Neuron (in vitro differentiated cells): ENCODE data around the gene STXBP5L.
"Not testable (repeated sequence)": the region's sequence is repeated elsewhere in the genome, so short reads cannot be mapped to it uniquely, and the experiment has no call there.

ENCODE experiments used
- H2AFZ ChIP-seq: one replicate; pipeline ENCODE4 v1.6.1; 2013; ENCODE audit warnings: low read depth, mild to moderate bottlenecking, inconsistent platforms, low read length, moderate library complexity
- H3K27me3 ChIP-seq: one replicate; pipeline ENCODE4 v1.6.1; 2013; ENCODE audit warnings: low read length; ENCODE audit not compliant: insufficient read depth
- H3K36me3 ChIP-seq: one replicate; pipeline ENCODE4 v1.6.1; 2013; ENCODE audit warnings: low read length; ENCODE audit not compliant: insufficient read depth
- H3K4me1 ChIP-seq: one replicate; pipeline ENCODE4 v1.6.1; 2013; ENCODE audit warnings: low read length; ENCODE audit not compliant: insufficient read depth
- H3K4me3 ChIP-seq: 2 replicates; pipeline ENCODE4 v1.5.1; 2013; ENCODE audit warnings: mild to moderate bottlenecking, low read length, moderate library complexity
- H3K9me3 ChIP-seq: one replicate; pipeline ENCODE4 v1.6.1; 2013; ENCODE audit warnings: low read length

The STXBP5L gene

DNA sequence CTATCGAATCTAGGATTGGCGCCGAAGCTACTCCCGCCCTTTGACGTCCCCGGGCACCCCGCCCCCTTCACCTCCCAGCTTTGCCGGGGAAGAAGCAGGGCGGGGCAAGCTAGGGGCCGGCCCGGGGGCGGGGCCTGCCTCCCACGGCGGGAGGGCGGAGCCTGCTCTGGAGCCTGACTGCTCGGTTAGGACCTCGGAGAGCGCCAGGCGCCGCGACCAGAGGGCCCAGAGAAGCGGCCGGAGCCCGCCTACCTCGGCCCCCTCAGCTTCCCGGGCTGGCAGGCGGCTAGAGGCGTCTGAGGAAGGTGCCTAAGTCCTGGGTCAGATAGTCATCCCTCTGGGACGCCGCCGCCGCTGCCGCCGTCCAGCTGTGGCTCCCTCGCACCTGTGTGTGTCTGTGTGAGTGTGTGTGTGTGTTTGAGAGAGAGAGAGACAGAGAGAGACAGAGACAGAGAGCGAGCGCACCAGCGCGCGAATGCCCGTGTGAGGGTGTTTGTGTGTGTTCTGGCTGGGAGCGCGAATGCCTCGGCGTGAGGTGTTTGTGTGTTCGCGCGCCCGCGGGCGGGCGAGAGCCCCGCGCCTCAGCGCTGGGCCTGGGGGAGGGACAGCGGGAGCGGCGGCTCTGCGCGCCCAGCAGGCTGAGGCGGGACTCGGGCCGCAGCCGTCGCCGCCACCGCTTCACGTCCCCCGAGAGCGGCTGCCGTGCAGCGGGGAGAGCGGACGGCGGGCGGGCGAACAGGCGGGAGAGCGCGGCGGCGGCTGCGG lies at the start of gene STXBP5L:
Gene STXBP5L, plus strand, starts transcription at position 176 of the 765 bp plus-strand sequence. CDS start 1,374 bp downstream, outside the sequence.
- H3K36me3 ChIP-seq = no peaks in the 10 kb centered on the region
- no peaks in the 10 kb centered on the region for H3K27me3 ChIP-seq
- peaks cover 14% of the 10 kb centered on the region for H3K4me1 ChIP-seq
- peak within 1 kb of the TSS; percentile 95 for H3K4me3 ChIP-seq
- no peaks in the 10 kb centered on the region for H3K9me3 ChIP-seq
- peak within 1 kb of the TSS; percentile 100 for H2AFZ ChIP-seq

GRCh38 chr3:120858521-120858920 lies 49.5 kb upstream of the STXBP5L start:
- H3K4me1 ChIP-seq = no peaks in the 10 kb centered on the region
- H3K9me3 ChIP-seq = no peaks in the 10 kb centered on the region
- no peak overlapping the region for H3K4me3 ChIP-seq
- no peak overlapping the region for H2AFZ ChIP-seq
- H3K36me3 ChIP-seq = no peaks in the 10 kb centered on the region
- no peaks in the 10 kb centered on the region for H3K27me3 ChIP-seq

GRCh38 chr3:120864541-120864940 lies 43.5 kb upstream of the STXBP5L start:
- Histone ChIP-seq H3K9me3 (no peaks in the 10 kb centered on the region), H3K4me1 (no peaks in the 10 kb centered on the region), H3K36me3 (no peaks in the 10 kb centered on the region), H2AFZ (no peak overlapping the region), H3K27me3 (no peaks in the 10 kb centered on the region), H3K4me3 (no peak overlapping the region)

- Histone ChIP-seq H3K27me3 (no peaks in the 10 kb centered on the region), H3K36me3 (no peaks in the 10 kb centered on the region), H2AFZ (no peak overlapping the region), H3K4me1 (no peaks in the 10 kb centered on the region), H3K4me3 (no peak overlapping the region), H3K9me3 (no peaks in the 10 kb centered on the region)
Measured at GRCh38 chr3:120875507-120875906, 32.5 kb upstream of the STXBP5L start.

- Histone ChIP-seq H2AFZ (no peak overlapping the region), H3K4me1 (no peaks in the 10 kb centered on the region), H3K36me3 (no peaks in the 10 kb centered on the region), H3K27me3 (no peaks in the 10 kb centered on the region), H3K9me3 (no peaks in the 10 kb centered on the region), H3K4me3 (no peak overlapping the region)
Measured at GRCh38 chr3:120875989-120876388, 32.0 kb upstream of the STXBP5L start.

GRCh38 chr3:120879411-120879810 lies 28.6 kb upstream of the STXBP5L start:
- Histone ChIP-seq H3K4me1 (no peaks in the 10 kb centered on the region), H3K36me3 (no peaks in the 10 kb centered on the region)

DNA sequence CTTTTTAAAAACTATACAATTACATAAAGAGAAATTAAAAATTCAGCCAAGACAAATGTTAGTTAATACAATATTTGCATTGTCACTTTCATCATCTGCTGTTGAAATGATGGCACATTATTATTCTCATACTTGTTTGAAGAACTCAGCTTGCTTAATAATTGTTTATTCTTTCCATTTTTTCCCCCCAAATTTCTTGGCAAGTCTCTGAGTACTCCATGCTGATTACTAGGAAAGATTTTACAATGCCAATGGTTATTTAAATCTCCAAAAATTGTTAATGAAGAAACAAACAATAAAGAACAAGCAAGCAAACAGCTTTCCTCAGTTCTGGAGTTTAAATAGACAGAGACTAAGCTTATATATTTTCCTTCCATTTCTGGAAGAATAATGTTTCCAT lies 15.1 kb upstream of the STXBP5L start:
- no peaks in the 10 kb centered on the region for H3K9me3 ChIP-seq
- peaks cover 2% of the 10 kb centered on the region for H3K4me1 ChIP-seq
- no peaks in the 10 kb centered on the region for H3K27me3 ChIP-seq
- no peak overlapping the region for H3K4me3 ChIP-seq
- H3K36me3 ChIP-seq = no peaks in the 10 kb centered on the region
- no peak overlapping the region for H2AFZ ChIP-seq

More at GRCh38 chr3:120879411-120879810, 28.6 kb upstream of the STXBP5L start:
- Histone ChIP-seq H3K27me3 (no peaks in the 10 kb centered on the region), H2AFZ (no peak overlapping the region), H3K9me3 (no peaks in the 10 kb centered on the region), H3K4me3 (no peak overlapping the region)

- Histone ChIP-seq H2AFZ (peak overlapping the region; percentile 46), H3K36me3 (no peaks in the 10 kb centered on the region), H3K4me3 (no peak overlapping the region), H3K9me3 (no peaks in the 10 kb centered on the region), H3K4me1 (peaks cover 2% of the 10 kb centered on the region), H3K27me3 (no peaks in the 10 kb centered on the region)
Measured at GRCh38 chr3:120894316-120895057, 13.5 kb upstream of the STXBP5L start.

- H3K36me3 ChIP-seq, H3K9me3 ChIP-seq, H3K27me3 ChIP-seq, H2AFZ ChIP-seq, H3K4me1 ChIP-seq, H3K4me3 ChIP-seq: not testable (repeated sequence)
Measured at GRCh38 chr3:120901716-120902115, 6.3 kb upstream of the STXBP5L start.

GRCh38 chr3:120903221-120903620 lies 4.8 kb upstream of the STXBP5L start:
- Histone ChIP-seq H3K9me3 (no peaks in the 10 kb centered on the region), H3K4me3 (no peak overlapping the region), H3K36me3 (no peaks in the 10 kb centered on the region), H3K4me1 (no peaks in the 10 kb centered on the region), H3K27me3 (no peaks in the 10 kb centered on the region), H2AFZ (no peak overlapping the region)

- no peaks in the 10 kb centered on the region for H3K27me3 ChIP-seq
- peaks cover 14% of the 10 kb centered on the region for H3K4me1 ChIP-seq
- H2AFZ ChIP-seq = peak overlapping the region; percentile 100
- H3K4me3 ChIP-seq = peak overlapping the region; percentile 95
- no peaks in the 10 kb centered on the region for H3K9me3 ChIP-seq
- H3K36me3 ChIP-seq = no peaks in the 10 kb centered on the region
Measured at GRCh38 chr3:120907659-120908029, 361 bp upstream of the STXBP5L start.

GRCh38 chr3:120908795-120909601 lies 993 bp downstream of the STXBP5L start:
- Histone ChIP-seq H3K27me3 (no peaks in the 10 kb centered on the region), H3K4me1 (peaks cover 14% of the 10 kb centered on the region), H3K9me3 (no peaks in the 10 kb centered on the region), H3K4me3 (peak overlapping the region; percentile 95), H3K36me3 (no peaks in the 10 kb centered on the region), H2AFZ (peak overlapping the region; percentile 100)

DNA sequence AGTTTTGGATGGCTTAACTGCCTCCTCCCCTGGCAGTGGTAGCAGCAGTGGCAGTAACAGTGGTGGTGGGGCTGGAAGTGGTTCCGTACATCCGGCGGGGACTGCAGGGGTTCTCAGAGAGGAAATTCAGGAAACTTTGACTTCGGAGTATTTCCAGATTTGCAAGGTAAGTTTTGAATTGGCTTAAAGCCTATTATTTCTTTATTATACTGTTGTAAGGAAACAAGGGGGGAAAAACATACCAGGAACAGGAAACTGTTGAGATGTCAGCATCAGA lies 1.5 kb downstream of the STXBP5L start:
- peak overlapping the region; percentile 95 for H3K4me3 ChIP-seq
- peaks cover 14% of the 10 kb centered on the region for H3K4me1 ChIP-seq
- H3K36me3 ChIP-seq = no peaks in the 10 kb centered on the region
- no peaks in the 10 kb centered on the region for H3K27me3 ChIP-seq
- H3K9me3 ChIP-seq = no peaks in the 10 kb centered on the region
- peak overlapping the region; percentile 100 for H2AFZ ChIP-seq
